Trophoblast cell (in vitro differentiated cells and primary cell): ENCODE results near the gene CFI.

Source experiments
- DNase-seq, 2 donors: peaks; one replicate each; pipeline ENCODE4 v3.0.0-alpha.2; 2016
- H2AFZ ChIP-seq: 2 replicates; pipeline ENCODE4 v1.6.1; 2013; ENCODE audit warnings: low read length, moderate library complexity, mild to moderate bottlenecking; ENCODE audit not compliant: insufficient read depth, poor library complexity
- H2AK5ac ChIP-seq: 2 replicates; pipeline ENCODE4 v1.6.1; 2013; ENCODE audit warnings: mild to moderate bottlenecking, low read length
- H2BK120ac ChIP-seq: 2 replicates; pipeline ENCODE4 v1.6.1; 2013; ENCODE audit warnings: low read length, mild to moderate bottlenecking, moderate library complexity; ENCODE audit not compliant: insufficient read depth, poor library complexity
- H2BK12ac ChIP-seq: 2 replicates; pipeline ENCODE4 v1.6.1; 2013; ENCODE audit warnings: mild to moderate bottlenecking, low read length, moderate library complexity
- H2BK5ac ChIP-seq: 2 replicates; pipeline ENCODE4 v1.6.1; 2013; ENCODE audit warnings: low read length, low read depth, moderate library complexity, mild to moderate bottlenecking; ENCODE audit not compliant: poor library complexity
- H3K14ac ChIP-seq: 2 replicates; pipeline ENCODE4 v1.6.1; 2013; ENCODE audit warnings: mild to moderate bottlenecking, low read length
- H3K18ac ChIP-seq: 2 replicates; pipeline ENCODE4 v1.6.1; 2013; ENCODE audit warnings: mild to moderate bottlenecking, low read length
- H3K23ac ChIP-seq: 2 replicates; pipeline ENCODE4 v1.6.1; 2013; ENCODE audit warnings: low read length
- H3K27ac ChIP-seq: 2 replicates; pipeline ENCODE4 v1.5.1; 2013; ENCODE audit warnings: low read depth, mild to moderate bottlenecking, inconsistent platforms, low read length, moderate library complexity
- H3K27me3 ChIP-seq: 2 replicates; pipeline ENCODE4 v1.6.1; 2013; ENCODE audit warnings: inconsistent platforms, mild to moderate bottlenecking, low read length, moderate library complexity; ENCODE audit not compliant: insufficient read depth
- H3K36me3 ChIP-seq, 2 experiments: 1 replicate in 1 of 2; 2 replicates in 1 of 2; pipeline ENCODE4 v1.6.1; 2013; ENCODE audit warnings: low read length in 2 of 2, mild to moderate bottlenecking in 2 of 2, moderate library complexity in 1 of 2; ENCODE audit not compliant: insufficient read depth in 2 of 2, control insufficient read depth in 1 of 2
- H3K4ac ChIP-seq: 2 replicates; pipeline ENCODE4 v1.6.1; 2013; ENCODE audit warnings: low read depth, mild to moderate bottlenecking, low read length, moderate library complexity
- H3K4me1 ChIP-seq, 2 experiments: 1 replicate in 1 of 2; 2 replicates in 1 of 2; pipeline ENCODE4 v1.6.1; 2013; ENCODE audit warnings: low read length in 2 of 2, mild to moderate bottlenecking in 2 of 2, moderate library complexity in 1 of 2; ENCODE audit not compliant: insufficient read depth in 2 of 2, control insufficient read depth in 1 of 2
- H3K4me2 ChIP-seq: 2 replicates; pipeline ENCODE4 v1.6.1; 2013; ENCODE audit warnings: inconsistent platforms, mild to moderate bottlenecking, low read length, moderate library complexity
- H3K4me3 ChIP-seq: 2 replicates; pipeline ENCODE4 v1.5.1; 2013; ENCODE audit warnings: mild to moderate bottlenecking, low read depth, low read length, inconsistent platforms
- H3K79me1 ChIP-seq: one replicate; pipeline ENCODE4 v1.6.1; 2013; ENCODE audit warnings: low read length
- H3K79me2 ChIP-seq: 2 replicates; pipeline ENCODE4 v1.6.1; 2013; ENCODE audit warnings: low read length, mild to moderate bottlenecking; ENCODE audit not compliant: control insufficient read depth, insufficient read depth, poor library complexity
- H3K9ac ChIP-seq: 2 replicates; pipeline ENCODE4 v1.6.1; 2013; ENCODE audit warnings: mild to moderate bottlenecking, low read length
- H3K9me3 ChIP-seq: 2 replicates; pipeline ENCODE4 v1.6.1; 2013; ENCODE audit warnings: low read depth, mild to moderate bottlenecking, control low read depth, inconsistent platforms, low read length; ENCODE audit not compliant: insufficient read depth
- H4K12ac ChIP-seq: 2 replicates; pipeline ENCODE4 v1.6.1; 2013; ENCODE audit warnings: low read depth, mild to moderate bottlenecking, low read length, moderate library complexity
- H4K8ac ChIP-seq: 2 replicates; pipeline ENCODE4 v1.6.1; 2013; ENCODE audit warnings: low read depth, mild to moderate bottlenecking, low read length, moderate library complexity
- H4K91ac ChIP-seq: one replicate; pipeline ENCODE4 v1.6.1; 2013; ENCODE audit warnings: low read depth, mild to moderate bottlenecking, low read length, moderate library complexity
- WGBS: extraction: QIAGEN DNeasy Blood & Tissue Kit; methylation state at CpG from one replicate; pipeline ENCODE4 v1.1.7; 2013; ENCODE audit warnings: missing lambda C conversion rate; ENCODE audit not compliant: insufficient read length, insufficient coverage; ENCODE audit errors: extremely low coverage; 5-methylcytosine and 5-hydroxymethylcytosine counted together

Gene CFI

DNA sequence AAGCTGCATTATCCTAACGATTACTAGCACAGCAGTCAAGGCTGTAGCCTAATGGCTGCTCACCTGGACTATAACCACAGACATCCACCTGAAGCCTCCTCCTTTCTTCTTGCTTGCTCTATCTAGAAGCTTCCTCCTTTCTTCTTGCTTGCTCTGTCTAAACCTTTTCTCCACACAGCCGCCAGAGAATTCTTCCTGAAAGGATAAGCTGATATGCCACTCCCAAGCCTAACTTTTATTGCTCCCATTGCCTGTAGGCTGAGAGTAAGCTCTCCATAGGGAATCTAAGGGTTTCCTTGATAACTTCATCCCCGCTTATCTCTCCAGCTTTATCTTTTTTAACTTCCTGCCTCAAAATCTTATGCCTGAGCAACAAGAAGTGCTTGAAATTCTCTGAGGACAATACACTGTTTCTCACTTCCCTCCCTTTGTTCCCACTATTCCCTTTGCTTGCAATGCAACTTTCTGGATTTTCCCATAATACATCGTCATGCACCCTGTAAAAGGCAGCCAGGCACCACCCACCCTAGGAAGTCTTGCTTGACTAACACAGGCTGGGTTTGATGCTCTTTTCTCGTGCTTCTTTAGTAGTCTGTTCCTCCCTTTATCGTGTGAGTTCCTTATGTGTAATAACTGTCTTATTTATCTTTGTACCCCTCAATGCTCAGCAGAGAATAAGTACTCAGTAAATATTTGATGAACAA, 44.7 kb upstream of the CFI start:
- H3K18ac ChIP-seq = no peak overlapping the region
- no peak overlapping the region for H2BK5ac ChIP-seq
- H3K9me3 ChIP-seq = no peaks in the 10 kb centered on the region
- H3K27me3 ChIP-seq = no peaks in the 10 kb centered on the region
- no peak overlapping the region for H3K4me2 ChIP-seq
- H3K36me3 ChIP-seq = no peaks in the 10 kb centered on the region
- H3K23ac ChIP-seq = no peak overlapping the region
- no peak overlapping the region for H4K8ac ChIP-seq
- no peak overlapping the region for H3K9ac ChIP-seq
- WGBS = no CpG with 5 or more reads among the region's 6 CpGs
- H3K4ac ChIP-seq = no peak overlapping the region
- no peak overlapping the region for H2AK5ac ChIP-seq
- no peak overlapping the region for H3K14ac ChIP-seq
- H3K27ac ChIP-seq = no peak overlapping the region
- no peak overlapping the region for H4K91ac ChIP-seq
- H3K4me1 ChIP-seq = no peaks in the 10 kb centered on the region
- H3K4me3 ChIP-seq = no peak overlapping the region
- H2BK12ac ChIP-seq = no peak overlapping the region
- DNase-seq = no peak
- H3K79me2 ChIP-seq = no peaks in the 10 kb centered on the region
- no peaks in the 10 kb centered on the region for H3K79me1 ChIP-seq
- no peak overlapping the region for H4K12ac ChIP-seq
- H2BK120ac ChIP-seq = no peak overlapping the region
- H2AFZ ChIP-seq = no peak overlapping the region

DNA sequence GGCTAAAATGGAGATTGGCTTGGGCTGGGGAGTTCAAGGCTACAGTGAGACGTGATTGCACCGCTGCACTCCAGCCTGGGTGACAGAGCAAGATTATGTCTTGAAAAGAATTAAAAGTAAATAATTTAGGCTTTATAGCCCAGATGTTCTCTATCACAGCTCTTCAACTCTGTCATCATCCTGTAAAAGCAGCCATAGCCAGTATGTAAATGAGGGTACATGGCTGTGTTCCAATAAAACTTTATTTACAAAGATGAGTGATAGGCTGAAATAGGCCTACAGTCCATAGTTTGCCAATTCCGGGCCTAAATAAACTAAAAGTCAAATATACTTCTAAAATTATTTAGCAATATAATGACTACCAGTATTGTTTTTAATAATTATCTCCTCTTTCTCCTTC, 35.2 kb upstream of the CFI start:
- H2BK120ac ChIP-seq = no peak overlapping the region
- WGBS = no CpG with 5 or more reads among the region's 3 CpGs
- H4K91ac ChIP-seq = no peak overlapping the region

DNA sequence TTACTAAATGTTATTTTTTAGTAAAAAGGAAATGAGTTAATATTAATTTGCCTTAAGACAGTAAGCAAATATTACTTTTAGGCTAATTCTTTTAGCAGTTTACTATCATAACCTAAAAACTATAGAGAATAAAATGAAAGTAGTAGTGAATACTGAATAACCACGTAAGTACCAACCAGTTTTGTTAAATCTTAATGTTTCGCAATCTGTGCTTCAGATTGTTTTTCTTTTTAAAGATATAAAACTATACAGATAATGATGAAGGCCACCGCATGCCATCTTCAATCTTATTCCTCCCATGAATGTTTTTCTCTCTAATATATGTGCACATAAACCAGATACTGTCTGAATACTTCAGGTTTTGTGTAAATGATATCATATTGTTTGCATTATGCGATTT, 32.0 kb upstream of the CFI start:
- Histone ChIP-seq H2AK5ac (no peak overlapping the region), H4K8ac (no peak overlapping the region), H3K14ac (no peak overlapping the region), H3K9me3 (no peaks in the 10 kb centered on the region), H3K27ac (no peak overlapping the region), H3K18ac (no peak overlapping the region), H3K79me1 (no peaks in the 10 kb centered on the region), H3K4ac (no peak overlapping the region), H3K9ac (no peak overlapping the region), H2AFZ (no peak overlapping the region), H2BK5ac (no peak overlapping the region), H3K4me3 (no peak overlapping the region), H3K36me3 (no peaks in the 10 kb centered on the region), H4K91ac (no peak overlapping the region), H2BK12ac (no peak overlapping the region), H3K27me3 (no peaks in the 10 kb centered on the region), H3K23ac (no peak overlapping the region), H3K4me2 (no peak overlapping the region), H2BK120ac (no peak overlapping the region), H4K12ac (no peak overlapping the region), H3K79me2 (no peaks in the 10 kb centered on the region), H3K4me1 (no peaks in the 10 kb centered on the region)
- WGBS = no CpG with 5 or more reads among the region's 4 CpGs
- no peak for DNase-seq

More for the DNA sequence above, 35.2 kb upstream of the CFI start:
- Histone ChIP-seq H3K4me2 (no peak overlapping the region), H2BK12ac (no peak overlapping the region), H4K8ac (no peak overlapping the region), H3K18ac (no peak overlapping the region), H3K27ac (no peak overlapping the region), H3K4me1 (no peaks in the 10 kb centered on the region), H3K14ac (no peak overlapping the region), H3K79me1 (no peaks in the 10 kb centered on the region), H3K23ac (no peak overlapping the region), H3K4ac (no peak overlapping the region), H2BK5ac (no peak overlapping the region), H2AK5ac (no peak overlapping the region), H3K79me2 (no peaks in the 10 kb centered on the region), H3K9ac (no peak overlapping the region), H3K36me3 (no peaks in the 10 kb centered on the region), H3K9me3 (no peaks in the 10 kb centered on the region), H3K27me3 (no peaks in the 10 kb centered on the region), H4K12ac (no peak overlapping the region), H2AFZ (no peak overlapping the region), H3K4me3 (no peak overlapping the region)
- DNase-seq = no peak

DNA sequence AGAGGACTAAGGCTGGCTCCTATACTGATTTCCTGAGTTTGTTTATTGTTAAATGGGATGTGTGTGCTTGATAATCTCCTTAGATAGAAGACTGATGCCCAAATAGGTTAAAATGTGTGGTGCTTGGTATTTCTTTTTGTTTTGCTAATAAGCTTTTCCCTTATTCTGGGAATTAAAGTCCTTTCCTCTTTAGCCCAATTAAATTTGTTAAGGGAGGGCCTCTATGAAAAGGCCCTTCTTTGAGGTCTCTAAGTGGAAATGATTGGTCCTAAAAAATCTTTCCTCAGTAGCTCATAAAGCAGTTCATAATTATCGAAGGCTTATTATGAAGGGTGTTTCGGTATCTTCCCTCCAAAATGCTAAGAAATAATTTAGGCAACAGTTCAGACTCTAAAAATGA, 25.9 kb upstream of the CFI start, which contains the start of gene RRH:
RRH (plus strand) TSS at position 301 of the 400 bp plus-strand sequence; CDS start at position 357, 56 bp downstream.
- no peak for DNase-seq
- Histone ChIP-seq H3K79me1 (no peaks in the 10 kb centered on the region), H2AK5ac (no peak within 1 kb of the TSS), H3K4ac (no peak within 1 kb of the TSS), H3K4me1 (no peaks in the 10 kb centered on the region), H3K14ac (no peak within 1 kb of the TSS), H4K91ac (no peak within 1 kb of the TSS), H2BK12ac (no peak within 1 kb of the TSS), H4K8ac (no peak within 1 kb of the TSS), H3K4me2 (no peak within 1 kb of the TSS), H2BK5ac (no peak within 1 kb of the TSS), H3K23ac (no peak within 1 kb of the TSS), H3K27ac (no peak within 1 kb of the TSS), H3K9me3 (no peaks in the 10 kb centered on the region), H3K27me3 (no peaks in the 10 kb centered on the region), H2AFZ (no peak within 1 kb of the TSS), H3K36me3 (peaks cover 2 to 4% of the 10 kb centered on the region in 2 experiments), H3K9ac (no peak within 1 kb of the TSS), H4K12ac (no peak within 1 kb of the TSS), H3K79me2 (no peaks in the 10 kb centered on the region), H3K4me3 (no peak within 1 kb of the TSS), H2BK120ac (no peak within 1 kb of the TSS), H3K18ac (no peak within 1 kb of the TSS)
- WGBS = no CpG with 5 or more reads among the region's 2 CpGs
